ENCODE data around the gene FGD6.
"Not testable (repeated sequence)": the region's sequence is repeated elsewhere in the genome, so short reads cannot be mapped to it uniquely, and the experiment has no call there.

The FGD6 gene

DNA sequence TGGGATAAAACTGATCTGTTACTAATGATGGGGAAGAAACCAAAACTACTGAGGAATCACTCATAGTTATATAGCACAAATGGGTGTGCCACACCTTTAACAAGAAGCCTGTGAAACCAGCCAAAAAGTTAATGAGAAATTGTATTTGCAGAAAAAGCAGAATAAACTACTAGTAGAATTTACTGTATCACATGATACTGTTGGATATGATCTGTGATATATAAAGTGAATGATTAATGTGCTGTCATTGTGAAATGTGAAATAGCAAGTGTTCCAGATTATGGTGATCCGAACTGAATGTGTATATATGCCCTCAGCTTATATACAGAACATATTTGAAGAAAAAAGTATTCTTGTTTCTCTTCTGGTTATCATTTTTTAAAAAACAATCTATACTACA, 30.8 kb upstream of the FGD6 start:
- Histone ChIP-seq H3K9ac (ENCODE audit: low read length) (no peak overlapping the region), H3K4me3 (ENCODE audit: low read length) (no peak overlapping the region), H3K4me1 (ENCODE audit: control insufficient read depth, insufficient read depth, low read length) (peaks cover 38% of the 10 kb centered on the region), H3K9me3 (ENCODE audit: control insufficient read depth, low read length) (no peaks in the 10 kb centered on the region), H3K36me3 (ENCODE audit: control insufficient read depth, insufficient read depth, low read length, severe bottlenecking) (peaks cover 16% of the 10 kb centered on the region), H3K27me3 (replicated peaks; ENCODE audit: control insufficient read depth, insufficient read depth, low read length) (no peaks in the 10 kb centered on the region)
- DNase-seq (ENCODE audit: low read depth), result no peak

DNA sequence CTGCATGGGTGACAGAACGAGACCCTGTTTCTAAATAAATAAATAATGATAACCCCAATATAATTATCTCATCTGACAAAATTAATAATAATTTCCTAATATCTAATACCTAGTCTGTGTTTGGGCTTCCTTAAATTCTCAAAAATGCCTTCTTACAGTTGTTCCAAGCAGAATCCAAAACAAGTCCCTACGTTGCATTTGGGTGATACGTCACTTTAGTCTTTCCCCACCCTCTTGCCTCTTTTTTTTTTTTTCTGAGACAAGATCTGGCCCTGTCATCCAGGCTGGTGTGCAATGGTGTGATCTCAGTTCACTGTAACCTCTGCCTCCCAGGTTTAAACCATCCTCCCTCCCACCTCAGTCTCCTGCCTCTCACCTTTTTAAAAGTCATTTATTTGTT, 27.1 kb upstream of the FGD6 start:
- DNase-seq (ENCODE audit: low read depth), result no peak
- Histone ChIP-seq H3K9me3 (ENCODE audit: control insufficient read depth, low read length) (no peaks in the 10 kb centered on the region), H3K9ac (ENCODE audit: low read length) (no peak overlapping the region), H3K36me3 (ENCODE audit: control insufficient read depth, insufficient read depth, low read length, severe bottlenecking) (peaks cover 8% of the 10 kb centered on the region), H3K27me3 (replicated peaks; ENCODE audit: control insufficient read depth, insufficient read depth, low read length) (no peaks in the 10 kb centered on the region), H3K4me1 (ENCODE audit: control insufficient read depth, insufficient read depth, low read length) (peaks cover 31% of the 10 kb centered on the region), H3K4me3 (ENCODE audit: low read length) (no peak overlapping the region)

DNA sequence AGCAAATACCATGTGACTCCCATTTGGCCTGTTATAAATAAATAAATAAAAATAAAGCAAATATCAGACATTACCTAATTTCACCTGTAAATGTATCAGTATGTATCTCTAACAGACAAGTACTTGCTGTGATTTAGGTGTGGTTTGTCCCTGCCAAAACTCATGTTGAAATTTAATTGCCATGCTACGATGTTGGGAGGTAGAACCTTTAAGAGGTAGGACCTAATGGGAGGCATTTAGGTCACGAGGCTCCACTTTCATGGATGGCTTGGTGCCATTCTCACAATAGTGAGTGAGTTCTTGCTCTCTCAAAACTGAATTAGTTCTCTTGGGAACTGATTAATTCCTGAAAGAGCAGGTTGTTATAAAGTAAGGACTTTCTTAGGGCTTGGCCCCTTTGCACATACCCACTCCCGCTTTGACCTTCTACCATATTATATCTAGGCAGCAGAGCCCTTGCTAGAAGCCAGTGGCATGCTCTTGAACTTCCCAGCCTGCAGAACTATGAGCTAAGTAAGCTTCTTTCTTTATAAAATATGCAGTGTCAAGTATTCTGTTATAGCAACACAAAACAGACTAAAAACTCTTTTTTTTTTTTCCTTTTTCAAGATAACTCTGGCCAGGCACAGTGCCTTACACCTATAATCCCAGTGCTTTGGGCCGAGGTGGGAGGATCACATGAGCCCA, 26.4 kb upstream of the FGD6 start:
- Histone ChIP-seq H3K27me3 (replicated peaks; ENCODE audit: control insufficient read depth, insufficient read depth, low read length) (no peaks in the 10 kb centered on the region), H3K4me1 (ENCODE audit: control insufficient read depth, insufficient read depth, low read length) (peaks cover 25% of the 10 kb centered on the region), H3K36me3 (ENCODE audit: control insufficient read depth, insufficient read depth, low read length, severe bottlenecking) (peaks cover 8% of the 10 kb centered on the region), H3K9me3 (ENCODE audit: control insufficient read depth, low read length) (no peaks in the 10 kb centered on the region), H3K4me3 (ENCODE audit: low read length) (no peak overlapping the region), H3K9ac (ENCODE audit: low read length) (no peak overlapping the region)
- no peak for DNase-seq (ENCODE audit: low read depth)

- Histone ChIP-seq H3K36me3 (ENCODE audit: control insufficient read depth, insufficient read depth, low read length, severe bottlenecking) (peaks cover 8% of the 10 kb centered on the region), H3K9me3 (ENCODE audit: control insufficient read depth, low read length) (no peaks in the 10 kb centered on the region), H3K9ac (ENCODE audit: low read length) (no peak overlapping the region), H3K27me3 (replicated peaks; ENCODE audit: control insufficient read depth, insufficient read depth, low read length) (no peaks in the 10 kb centered on the region), H3K4me3 (ENCODE audit: low read length) (no peak overlapping the region), H3K4me1 (ENCODE audit: control insufficient read depth, insufficient read depth, low read length) (peaks cover 18% of the 10 kb centered on the region)
- DNase-seq (ENCODE audit: low read depth), result no peak
Observed at GRCh38 chr12:95241761-95242506, 24.7 kb upstream of the FGD6 start.

DNA sequence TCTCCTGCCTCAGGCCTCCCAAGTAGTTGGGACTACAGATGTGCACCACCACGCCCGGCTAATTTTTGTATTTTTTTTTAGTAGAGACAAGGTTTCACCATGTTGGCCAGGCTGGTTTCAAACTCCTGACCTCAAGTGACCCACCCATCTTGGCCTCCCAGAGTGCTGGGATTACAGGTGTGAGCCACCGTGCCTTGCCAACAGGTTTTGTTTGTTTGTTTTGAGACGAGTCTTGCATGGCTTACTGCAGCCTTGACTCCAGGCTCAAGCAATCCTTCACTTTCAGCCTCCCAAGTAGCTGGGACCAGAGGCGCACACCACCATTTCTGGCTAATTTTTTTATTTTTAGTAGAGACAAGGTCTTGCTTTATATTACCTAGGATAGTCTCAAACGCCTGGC, 23.9 kb upstream of the FGD6 start:
- H3K27me3 ChIP-seq (replicated peaks; ENCODE audit: control insufficient read depth, insufficient read depth, low read length); DNase-seq (ENCODE audit: low read depth); H3K4me3 ChIP-seq (ENCODE audit: low read length); H3K9ac ChIP-seq (ENCODE audit: low read length); H3K9me3 ChIP-seq (ENCODE audit: control insufficient read depth, low read length); H3K4me1 ChIP-seq (ENCODE audit: control insufficient read depth, insufficient read depth, low read length): not testable (repeated sequence)
- peaks cover 13% of the 10 kb centered on the region for H3K36me3 ChIP-seq (ENCODE audit: control insufficient read depth, insufficient read depth, low read length, severe bottlenecking)

- Histone ChIP-seq H3K36me3 (ENCODE audit: control insufficient read depth, insufficient read depth, low read length, severe bottlenecking) (peaks cover 12% of the 10 kb centered on the region), H3K27me3 (replicated peaks; ENCODE audit: control insufficient read depth, insufficient read depth, low read length) (no peaks in the 10 kb centered on the region), H3K9ac (ENCODE audit: low read length) (no peak overlapping the region), H3K9me3 (ENCODE audit: control insufficient read depth, low read length) (no peaks in the 10 kb centered on the region), H3K4me1 (ENCODE audit: control insufficient read depth, insufficient read depth, low read length) (peaks cover 5% of the 10 kb centered on the region), H3K4me3 (ENCODE audit: low read length) (no peak overlapping the region)
- no peak for DNase-seq (ENCODE audit: low read depth)
Observed at GRCh38 chr12:95240556-95240955, 23.3 kb upstream of the FGD6 start.

GRCh38 chr12:95239835-95240234, 22.6 kb upstream of the FGD6 start:
- not testable (repeated sequence) for H3K4me3 ChIP-seq (ENCODE audit: low read length); H3K4me1 ChIP-seq (ENCODE audit: control insufficient read depth, insufficient read depth, low read length); DNase-seq (ENCODE audit: low read depth); H3K9me3 ChIP-seq (ENCODE audit: control insufficient read depth, low read length); H3K36me3 ChIP-seq (ENCODE audit: control insufficient read depth, insufficient read depth, low read length, severe bottlenecking); H3K27me3 ChIP-seq (replicated peaks; ENCODE audit: control insufficient read depth, insufficient read depth, low read length); H3K9ac ChIP-seq (ENCODE audit: low read length)

DNA sequence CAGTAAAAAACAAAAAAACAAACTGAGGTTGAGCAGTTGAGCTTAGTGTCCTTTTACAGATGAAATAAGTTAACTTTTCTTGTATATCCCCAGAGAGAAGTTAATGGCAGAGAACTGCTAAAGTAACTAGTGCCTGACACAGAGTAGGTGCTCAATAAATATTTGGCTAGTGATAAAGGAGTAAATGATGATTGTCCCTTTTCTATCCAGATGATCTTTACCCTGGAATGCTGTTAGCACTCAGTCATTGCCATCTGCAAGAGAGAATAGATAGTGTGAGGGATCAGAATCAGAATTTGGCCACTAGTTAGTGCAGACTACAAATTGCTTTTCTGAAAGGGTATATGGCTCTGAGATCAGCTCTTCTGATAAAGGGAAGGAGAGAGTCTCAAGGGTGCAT, 21.9 kb upstream of the FGD6 start:
- H3K9me3 ChIP-seq (ENCODE audit: control insufficient read depth, low read length), result no peaks in the 10 kb centered on the region
- H3K4me1 ChIP-seq (ENCODE audit: control insufficient read depth, insufficient read depth, low read length), result no peaks in the 10 kb centered on the region
- H3K27me3 ChIP-seq (replicated peaks; ENCODE audit: control insufficient read depth, insufficient read depth, low read length), result no peaks in the 10 kb centered on the region
- peaks cover 9% of the 10 kb centered on the region for H3K36me3 ChIP-seq (ENCODE audit: control insufficient read depth, insufficient read depth, low read length, severe bottlenecking)
- H3K4me3 ChIP-seq (ENCODE audit: low read length), result no peak overlapping the region
- no peak overlapping the region for H3K9ac ChIP-seq (ENCODE audit: low read length)
- no peak for DNase-seq (ENCODE audit: low read depth)

DNA sequence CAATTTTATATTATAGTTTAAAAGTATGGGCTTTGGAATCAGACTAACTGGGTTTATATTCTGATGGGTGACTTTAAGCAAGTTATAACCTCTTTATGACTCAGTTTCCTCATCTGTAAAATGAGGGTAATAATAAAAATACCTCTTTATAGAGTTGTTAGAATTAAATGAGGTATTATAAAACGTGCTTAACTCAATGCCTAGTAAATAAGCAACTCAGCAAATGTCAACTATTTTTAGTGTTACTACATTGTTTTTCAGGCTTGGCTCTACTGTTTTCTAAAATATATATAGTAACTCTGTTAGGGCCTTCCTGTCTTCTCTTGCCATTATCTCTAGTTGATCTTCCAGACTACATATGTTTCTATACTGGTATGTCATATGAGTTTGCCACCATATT, 20.9 kb upstream of the FGD6 start:
- Histone ChIP-seq H3K9ac (ENCODE audit: low read length) (no peak overlapping the region), H3K4me1 (ENCODE audit: control insufficient read depth, insufficient read depth, low read length) (no peaks in the 10 kb centered on the region), H3K36me3 (ENCODE audit: control insufficient read depth, insufficient read depth, low read length, severe bottlenecking) (peaks cover 4% of the 10 kb centered on the region), H3K9me3 (ENCODE audit: control insufficient read depth, low read length) (no peaks in the 10 kb centered on the region), H3K27me3 (replicated peaks; ENCODE audit: control insufficient read depth, insufficient read depth, low read length) (no peaks in the 10 kb centered on the region), H3K4me3 (ENCODE audit: low read length) (no peak overlapping the region)
- DNase-seq (ENCODE audit: low read depth), result no peak

DNA sequence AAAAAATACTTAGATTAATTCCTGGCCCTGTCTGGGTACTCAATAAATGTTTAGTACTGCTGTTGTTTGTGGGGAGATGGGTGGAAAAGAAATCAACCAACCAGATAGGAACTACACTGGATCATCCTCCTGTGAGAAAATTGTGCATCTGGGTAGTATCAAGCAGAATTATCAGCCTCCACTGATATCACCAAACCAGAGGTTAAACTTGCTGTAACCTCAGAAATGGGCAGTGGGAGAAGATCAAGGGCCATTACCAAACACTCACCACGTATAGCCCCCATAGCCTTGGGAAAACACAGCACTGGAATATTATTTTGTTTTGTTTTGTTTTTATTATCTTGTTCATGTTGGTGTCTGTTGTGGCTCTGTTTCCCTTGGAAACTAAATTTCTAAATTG, 20.0 kb upstream of the FGD6 start:
- Histone ChIP-seq H3K36me3 (ENCODE audit: control insufficient read depth, insufficient read depth, low read length, severe bottlenecking) (peaks cover 4% of the 10 kb centered on the region), H3K27me3 (replicated peaks; ENCODE audit: control insufficient read depth, insufficient read depth, low read length) (no peaks in the 10 kb centered on the region), H3K9ac (ENCODE audit: low read length) (no peak overlapping the region), H3K4me3 (ENCODE audit: low read length) (no peak overlapping the region), H3K9me3 (ENCODE audit: control insufficient read depth, low read length) (no peaks in the 10 kb centered on the region), H3K4me1 (ENCODE audit: control insufficient read depth, insufficient read depth, low read length) (no peaks in the 10 kb centered on the region)
- DNase-seq (ENCODE audit: low read depth), result no peak

DNA sequence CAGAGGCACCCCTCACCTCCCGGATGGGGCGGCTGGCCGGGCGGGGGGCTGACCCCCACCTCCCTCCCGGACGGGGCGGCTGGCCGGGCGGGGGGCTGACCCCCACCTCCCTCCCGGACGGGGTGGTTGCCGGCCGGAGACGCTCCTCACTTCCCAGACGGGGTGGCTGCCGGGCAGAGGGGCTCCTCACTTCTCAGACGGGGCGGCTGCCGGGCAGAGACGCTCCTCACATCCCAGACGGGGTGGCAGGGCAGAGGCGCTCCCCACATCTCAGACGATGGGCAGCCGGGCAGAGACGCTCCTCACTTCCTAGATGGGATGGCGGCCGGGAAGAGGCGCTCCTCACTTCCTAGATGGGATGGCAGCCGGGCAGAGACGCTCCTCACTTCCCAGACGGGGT, 18.4 kb upstream of the FGD6 start:
- H3K4me3 ChIP-seq (ENCODE audit: low read length); DNase-seq (ENCODE audit: low read depth); H3K27me3 ChIP-seq (replicated peaks; ENCODE audit: control insufficient read depth, insufficient read depth, low read length); H3K36me3 ChIP-seq (ENCODE audit: control insufficient read depth, insufficient read depth, low read length, severe bottlenecking); H3K9ac ChIP-seq (ENCODE audit: low read length); H3K9me3 ChIP-seq (ENCODE audit: control insufficient read depth, low read length); H3K4me1 ChIP-seq (ENCODE audit: control insufficient read depth, insufficient read depth, low read length): not testable (repeated sequence)

GRCh38 chr12:95234187-95234586, 16.9 kb upstream of the FGD6 start:
- not testable (repeated sequence) for DNase-seq (ENCODE audit: low read depth); H3K36me3 ChIP-seq (ENCODE audit: control insufficient read depth, insufficient read depth, low read length, severe bottlenecking); H3K4me3 ChIP-seq (ENCODE audit: low read length); H3K9ac ChIP-seq (ENCODE audit: low read length); H3K4me1 ChIP-seq (ENCODE audit: control insufficient read depth, insufficient read depth, low read length); H3K9me3 ChIP-seq (ENCODE audit: control insufficient read depth, low read length); H3K27me3 ChIP-seq (replicated peaks; ENCODE audit: control insufficient read depth, insufficient read depth, low read length)
